ENCODE results near the gene BCAP31.
"Not testable (repeated sequence)": the region's sequence is repeated elsewhere in the genome, so short reads cannot be mapped to it uniquely, and the experiment has no call there.

DNA sequence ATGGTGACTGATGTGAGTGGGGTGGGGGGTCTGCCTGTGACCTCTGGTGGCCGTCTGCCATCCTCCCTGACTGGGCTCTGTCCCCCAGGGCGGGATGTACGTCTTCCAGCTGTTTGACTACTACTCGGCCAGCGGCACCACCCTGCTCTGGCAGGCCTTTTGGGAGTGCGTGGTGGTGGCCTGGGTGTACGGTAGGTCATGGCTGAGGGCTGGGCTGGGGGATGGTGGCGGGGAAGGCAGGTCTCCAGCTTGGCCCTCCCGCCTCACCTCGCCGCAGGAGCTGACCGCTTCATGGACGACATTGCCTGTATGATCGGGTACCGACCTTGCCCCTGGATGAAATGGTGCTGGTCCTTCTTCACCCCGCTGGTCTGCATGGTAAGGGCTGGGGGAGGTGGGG is 29.9 kb downstream of the BCAP31 start:
- not testable (repeated sequence) for TF ChIP-seq ZNF274 (IDR thresholded peaks at IDR 0.05; ENCODE audit: low read depth, low read length); SUZ12 (IDR thresholded peaks at IDR 0.05; ENCODE audit: extremely low read depth, insufficient read depth, insufficient read length)
